IMR-90 (cell line): ENCODE data around the gene THUMPD2. TPM values are rescaled to one million over a fixed set of nuclear protein-coding genes. Genes with fewer than 3 reads are reported as not detected.
"Not testable (repeated sequence)": the region's sequence is repeated elsewhere in the genome, so short reads cannot be mapped to it uniquely, and the experiment has no call there.

Experiments
- ATAC-seq: fragments of 200-7000 bp; cut with Tn5 transposase; 2 replicates; pipeline ENCODE4 v1.9.1; 2020; ENCODE audit warnings: low read depth, mild to moderate bottlenecking, moderate library complexity
- BruUV-seq: library from RNA; stranded (reverse); fragments of 400-500 nt; replicated peaks from 2 replicates; lab custom pipeline; 2021; lab: Mats Ljungman, UMichigan
- CTCF ChIA-PET: fragments of 300-600 bp; formaldehyde crosslinking; extraction: SDS; loops from one replicate; lab custom pipeline; 2021; ENCODE audit warnings: antibody characterized with exemption; lab: Yijun Ruan, JAX
- POLR2A ChIA-PET: fragments of 300-600 bp; sonication (Branson Sonifier 250); formaldehyde crosslinking; loops from one replicate; lab custom pipeline; 2022; ENCODE audit warnings: antibody characterized with exemption; ENCODE audit not compliant: unreplicated experiment; lab: Charles Lee
- DNase-seq: peaks from one replicate; pipeline ENCODE4 v3.0.0; 2013
- H2AFZ ChIP-seq: replicated peaks from 2 replicates; pipeline ENCODE3; 2013; ENCODE audit warnings: low read length, mild to moderate bottlenecking; ENCODE audit not compliant: poor library complexity
- H2AK5ac ChIP-seq: 2 replicates; pipeline ENCODE4 v1.6.1; 2013; ENCODE audit warnings: low read depth, low read length, inconsistent platforms
- H2AK9ac ChIP-seq: replicated peaks from 2 replicates; pipeline ENCODE3; 2013; ENCODE audit warnings: mild to moderate bottlenecking, low read depth, low read length, moderate library complexity; ENCODE audit not compliant: poor library complexity
- H2BK120ac ChIP-seq: 2 replicates; pipeline ENCODE4 v1.6.1; 2013; ENCODE audit warnings: low read depth, low read length, inconsistent platforms
- H2BK15ac ChIP-seq: 3 replicates; pipeline ENCODE4 v1.6.1; 2013; ENCODE audit warnings: low read depth, low read length, inconsistent platforms
- H2BK20ac ChIP-seq: 2 replicates; pipeline ENCODE4 v1.6.1; 2013; ENCODE audit warnings: low read depth, mild to moderate bottlenecking, inconsistent platforms, low read length, moderate library complexity
- H2BK5ac ChIP-seq: 2 replicates; pipeline ENCODE4 v1.6.1; 2013; ENCODE audit warnings: mild to moderate bottlenecking, low read depth, low read length, inconsistent platforms; ENCODE audit not compliant: poor library complexity, severe bottlenecking
- H3K14ac ChIP-seq: replicated peaks from 2 replicates; pipeline ENCODE4 v1.6.1; 2013; ENCODE audit warnings: low read depth, low read length, inconsistent platforms
- H3K18ac ChIP-seq: 2 replicates; pipeline ENCODE4 v1.6.1; 2013; ENCODE audit warnings: low read depth, low read length, control low read depth
- H3K23ac ChIP-seq: 2 replicates; pipeline ENCODE4 v1.6.1; 2013; ENCODE audit warnings: low read depth, low read length, inconsistent platforms
- H3K27ac ChIP-seq: 2 replicates; pipeline ENCODE4 v1.5.1; 2013; ENCODE audit warnings: mild to moderate bottlenecking, control low read depth, low read length; ENCODE audit not compliant: insufficient read depth
- H3K27me3 ChIP-seq: 2 replicates; pipeline ENCODE4 v1.6.1; 2013; ENCODE audit warnings: low read length; ENCODE audit not compliant: control insufficient read depth, insufficient read depth
- H3K36me3 ChIP-seq: 2 replicates; pipeline ENCODE4 v1.6.1; 2013; ENCODE audit warnings: low read length, mixed read lengths; ENCODE audit not compliant: control insufficient read depth, insufficient read depth
- H3K4ac ChIP-seq: 2 replicates; pipeline ENCODE4 v1.6.1; 2013; ENCODE audit warnings: low read depth, low read length, inconsistent platforms
- H3K4me1 ChIP-seq: 2 replicates; pipeline ENCODE4 v1.6.1; 2013; ENCODE audit warnings: low read length, mixed read lengths; ENCODE audit not compliant: control insufficient read depth, insufficient read depth
- H3K4me2 ChIP-seq: 2 replicates; pipeline ENCODE4 v1.6.1; 2013; ENCODE audit warnings: low read depth, mild to moderate bottlenecking, control low read depth, low read length, moderate library complexity
- H3K4me3 ChIP-seq: 2 replicates; pipeline ENCODE4 v1.5.1; 2013; ENCODE audit warnings: low read depth, mild to moderate bottlenecking, control low read depth, low read length, moderate library complexity; ENCODE audit not compliant: insufficient read depth
- H3K56ac ChIP-seq: 2 replicates; pipeline ENCODE4 v1.6.1; 2013; ENCODE audit warnings: low read length, inconsistent platforms; ENCODE audit not compliant: insufficient read depth; ENCODE audit errors: extremely low read depth
- H3K79me1 ChIP-seq, 2 experiments: 2 replicates each; pipeline ENCODE4 v1.6.1; 2013; ENCODE audit warnings: low read length in 2 of 2, inconsistent platforms in 1 of 2, low read depth in 1 of 2
- H3K9ac ChIP-seq: 2 replicates; pipeline ENCODE4 v1.6.1; 2013; ENCODE audit warnings: low read depth, low read length, control low read depth
- H3K9me1 ChIP-seq: 2 replicates; pipeline ENCODE4 v1.6.1; 2013; ENCODE audit warnings: low read length, inconsistent platforms; ENCODE audit not compliant: insufficient read depth
- H3K9me3 ChIP-seq: 2 replicates; pipeline ENCODE4 v1.6.1; 2013; ENCODE audit warnings: low read length; ENCODE audit not compliant: control insufficient read depth, insufficient read depth
- H4K20me1 ChIP-seq: 2 replicates; pipeline ENCODE4 v1.6.1; 2013; ENCODE audit warnings: low read length, inconsistent platforms; ENCODE audit not compliant: insufficient read depth
- H4K5ac ChIP-seq: 2 replicates; pipeline ENCODE4 v1.6.1; 2013; ENCODE audit warnings: mild to moderate bottlenecking, low read depth, low read length, control low read depth
- H4K8ac ChIP-seq, 2 experiments: 2 replicates each; pipeline ENCODE4 v1.6.1; 2013; ENCODE audit warnings: low read depth in 2 of 2, low read length in 2 of 2, control low read depth in 1 of 2, inconsistent platforms in 1 of 2
- H4K91ac ChIP-seq: 2 replicates; pipeline ENCODE4 v1.6.1; 2013; ENCODE audit warnings: low read depth, low read length, inconsistent platforms; ENCODE audit not compliant: insufficient read depth
- WGBS, 2 experiments: methylation state at CpG; one replicate each; pipeline versions ENCODE4 v1.1.5 to v1.1.7; 2013; ENCODE audit warnings: missing lambda C conversion rate in 2 of 2; ENCODE audit not compliant: insufficient read length in 1 of 2; ENCODE audit errors: extremely low coverage in 2 of 2; 5-methylcytosine and 5-hydroxymethylcytosine counted together
- dilution Hi-C: fragments of 300-500 bp; cut with HindIII; formaldehyde crosslinking; loops from one replicate; pipeline ENCODE4 v1.14.3; 2018; ENCODE audit warnings: low sequenced_read_pairs; ENCODE audit not compliant: unreplicated experiment
- in situ Hi-C: fragments of 300-500 bp; cut with MboI; formaldehyde crosslinking; loops from 3 replicates; pipeline ENCODE4 v1.14.3; 2019; ENCODE audit warnings: low sequenced_read_pairs, inconsistent platforms, mixed read lengths
- intact Hi-C: fragments of 100-400 bp; cut with micrococcal nuclease; formaldehyde crosslinking; loops from 2 replicates; pipeline ENCODE4 v1.10.0; 2022
- polyA plus RNA-seq, 3 experiments: library from polyadenylated mRNA; depleted of rRNA; stranded (reverse); fragments of >200 nt; gene quantifications; 2 replicates each; pipeline ENCODE4 v1.2.3, GENCODE V29; 2012; ENCODE audit warnings: low replicate concordance in 1 of 3
- total RNA-seq: library from RNA; depleted of rRNA; stranded (reverse); fragments of >200 nt; gene quantifications from 2 replicates; pipeline ENCODE4 v1.2.3, GENCODE V29; 2012

The THUMPD2 gene
- total and polyA plus RNA-seq, 2 of the 4 experiments (the other 2 are of a cell fraction) = 4.8 to 7.0 TPM

DNA sequence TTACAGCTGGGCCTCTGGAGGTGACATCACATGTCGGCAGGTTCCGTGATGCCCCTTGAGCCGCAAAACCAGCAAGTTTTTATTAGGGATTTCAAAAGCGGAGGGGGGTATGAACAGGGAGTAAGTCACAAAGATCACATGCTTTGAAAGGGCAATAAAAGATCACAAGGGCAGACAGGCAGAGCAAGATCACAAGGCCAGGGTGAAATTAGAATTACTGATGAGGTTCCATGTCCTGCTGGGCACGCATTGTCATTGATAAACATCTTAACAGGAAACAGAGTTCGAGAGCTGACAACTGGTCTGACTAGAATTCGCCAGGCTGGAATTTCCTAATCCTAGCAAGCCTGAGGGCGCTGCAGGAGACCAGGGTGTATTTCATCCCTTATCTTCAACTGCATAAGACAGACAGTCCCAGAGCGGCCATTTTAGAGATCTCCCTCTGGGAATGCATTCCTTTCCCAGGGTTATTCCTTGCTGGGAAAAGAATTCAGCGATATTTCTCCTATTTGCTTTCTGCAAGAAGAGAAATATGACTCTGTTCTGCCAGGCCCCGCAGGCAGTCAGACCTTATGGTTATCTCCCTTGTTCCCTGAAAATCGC, 11.3 kb upstream of the THUMPD2 start:
- H2BK5ac ChIP-seq, H4K8ac ChIP-seq, POLR2A ChIA-PET, H3K27ac ChIP-seq, H2BK120ac ChIP-seq, H3K27me3 ChIP-seq, H3K4me3 ChIP-seq, dilution Hi-C loops, H3K23ac ChIP-seq, H3K14ac ChIP-seq, H3K4ac ChIP-seq, ATAC-seq, BruUV-seq, in situ Hi-C loops, H4K20me1 ChIP-seq, H3K18ac ChIP-seq, H4K5ac ChIP-seq, H3K9ac ChIP-seq, H3K79me1 ChIP-seq, H3K36me3 ChIP-seq, H2AK9ac ChIP-seq, CTCF ChIA-PET, H2BK20ac ChIP-seq, H4K91ac ChIP-seq, H2AK5ac ChIP-seq, H3K4me2 ChIP-seq, H3K9me3 ChIP-seq, H3K9me1 ChIP-seq, intact Hi-C loops, H2BK15ac ChIP-seq, H3K56ac ChIP-seq, H2AFZ ChIP-seq, DNase-seq, H3K4me1 ChIP-seq: not testable (repeated sequence)
- 85% methylated on average over 7 of the region's 12 CpGs; no CpG with 5 or more reads in 1 of the 2 experiments for WGBS, 2 experiments
